Measurements from ENCODE around the gene AKIRIN2. TPM values are rescaled to one million over a fixed set of nuclear protein-coding genes. Genes with fewer than 3 reads are reported as not detected.

AKIRIN2 gene
- total and polyA plus RNA-seq, 2 of the 13 experiments (the other 11 are each of a cell fraction or from before 2014, with no cell fraction given) = 15.6 to 23.4 TPM

DNA sequence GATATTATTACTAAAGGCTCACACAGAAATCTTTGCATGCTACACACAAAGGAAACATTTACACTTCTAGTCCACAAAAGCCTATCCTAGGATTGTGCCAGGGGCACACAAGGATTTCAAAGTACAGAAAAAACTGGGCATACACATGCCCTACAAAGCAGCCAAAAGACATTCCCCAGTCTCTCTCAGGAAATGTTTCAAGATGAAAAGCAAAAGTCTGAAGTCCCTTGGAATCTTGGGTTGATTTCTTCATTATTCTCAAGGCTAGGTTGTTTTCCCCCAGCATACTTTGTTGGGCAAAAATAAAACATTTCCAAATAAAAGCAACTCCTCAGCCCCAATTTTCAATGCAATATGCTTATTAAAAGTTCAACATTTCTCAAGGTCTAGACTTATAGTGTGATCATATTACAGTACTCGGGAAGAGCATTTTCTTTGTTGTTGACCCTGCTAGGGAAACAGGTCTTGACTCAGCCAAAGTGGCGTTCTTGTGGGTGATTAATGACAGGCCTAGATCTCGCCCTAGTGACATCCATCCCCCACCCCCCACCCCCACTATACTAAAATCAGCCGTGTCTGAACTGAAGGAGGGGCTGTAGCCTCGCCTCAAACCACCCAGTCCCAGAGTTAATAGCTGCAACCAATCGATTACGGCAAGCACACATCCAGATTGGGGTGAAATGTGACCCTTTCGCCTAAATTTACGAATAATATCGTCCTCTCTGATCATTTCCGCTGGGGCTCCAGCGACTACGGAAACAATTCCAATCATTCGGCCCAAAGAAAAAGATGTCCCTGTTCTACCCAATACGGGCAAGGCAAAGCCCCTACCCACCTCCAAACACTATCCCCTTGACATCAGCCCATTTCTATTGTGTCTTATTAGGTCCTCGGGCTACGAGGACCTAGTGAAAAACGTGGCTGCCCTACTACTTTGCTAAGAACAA is 1.4 kb downstream of the AKIRIN2 start (continued):
- TF ChIP-seq, protein P1, sequence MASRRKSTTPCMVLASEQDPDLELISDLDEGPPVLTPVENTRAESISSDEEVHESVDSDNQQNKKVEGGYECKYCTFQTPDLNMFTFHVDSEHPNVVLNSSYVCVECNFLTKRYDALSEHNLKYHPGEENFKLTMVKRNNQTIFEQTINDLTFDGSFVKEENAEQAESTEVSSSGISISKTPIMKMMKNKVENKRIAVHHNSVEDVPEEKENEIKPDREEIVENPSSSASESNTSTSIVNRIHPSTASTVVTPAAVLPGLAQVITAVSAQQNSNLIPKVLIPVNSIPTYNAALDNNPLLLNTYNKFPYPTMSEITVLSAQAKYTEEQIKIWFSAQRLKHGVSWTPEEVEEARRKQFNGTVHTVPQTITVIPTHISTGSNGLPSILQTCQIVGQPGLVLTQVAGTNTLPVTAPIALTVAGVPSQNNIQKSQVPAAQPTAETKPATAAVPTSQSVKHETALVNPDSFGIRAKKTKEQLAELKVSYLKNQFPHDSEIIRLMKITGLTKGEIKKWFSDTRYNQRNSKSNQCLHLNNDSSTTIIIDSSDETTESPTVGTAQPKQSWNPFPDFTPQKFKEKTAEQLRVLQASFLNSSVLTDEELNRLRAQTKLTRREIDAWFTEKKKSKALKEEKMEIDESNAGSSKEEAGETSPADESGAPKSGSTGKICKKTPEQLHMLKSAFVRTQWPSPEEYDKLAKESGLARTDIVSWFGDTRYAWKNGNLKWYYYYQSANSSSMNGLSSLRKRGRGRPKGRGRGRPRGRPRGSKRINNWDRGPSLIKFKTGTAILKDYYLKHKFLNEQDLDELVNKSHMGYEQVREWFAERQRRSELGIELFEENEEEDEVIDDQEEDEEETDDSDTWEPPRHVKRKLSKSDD (CRISPR knock-in tag; IDR thresholded peaks at IDR 0.05; ENCODE audit: low read depth) = no peak
- TF ChIP-seq MYC (CRISPR knock-in tag; IDR thresholded peaks at IDR 0.05; ENCODE audit: borderline replicate concordance) (no peak), MBNL3 (CRISPR knock-in tag; conservative IDR thresholded peaks at IDR 0.05) (no peak), ARID4A (CRISPR knock-in tag; IDR thresholded peaks at IDR 0.05; ENCODE audit: borderline replicate concordance) (no peak; the same call in 1 of the 2 replicates), GLMP (CRISPR knock-in tag; IDR thresholded peaks at IDR 0.05; ENCODE audit: borderline replicate concordance) (no peak), TCF7 (IDR thresholded peaks at IDR 0.05; ENCODE audit: low read depth) (0 out of 2 replicates have a peak, but pooled peaks have one; percentile 15), ZNF552 (CRISPR knock-in tag; IDR thresholded peaks at IDR 0.05; ENCODE audit: borderline replicate concordance) (no peak), XBP1 (CRISPR knock-in tag; IDR thresholded peaks at IDR 0.05) (no peak), BRCA1 (CRISPR knock-in tag; IDR thresholded peaks at IDR 0.05) (no peak), BATF2 (CRISPR knock-in tag; IDR thresholded peaks at IDR 0.05) (no peak), RARA (CRISPR knock-in tag; IDR thresholded peaks at IDR 0.05) (peak; percentile 17; the same call in 1 of the 2 replicates), IRF2 (CRISPR knock-in tag; IDR thresholded peaks at IDR 0.05) (no peak), SMC3 (IDR thresholded peaks at IDR 0.05; ENCODE audit: low read length) (peak; percentile 38; the same call in 1 of the 2 replicates), POLR2G (IDR thresholded peaks at IDR 0.05; ENCODE audit: low read depth, low read length) (peak; percentile 51; the same call in 1 of the 2 replicates), SAP130 (CRISPR knock-in tag; IDR thresholded peaks at IDR 0.05; ENCODE audit: low read depth) (peak; percentile 74)
- TF ChIP-seq, protein P2, sequence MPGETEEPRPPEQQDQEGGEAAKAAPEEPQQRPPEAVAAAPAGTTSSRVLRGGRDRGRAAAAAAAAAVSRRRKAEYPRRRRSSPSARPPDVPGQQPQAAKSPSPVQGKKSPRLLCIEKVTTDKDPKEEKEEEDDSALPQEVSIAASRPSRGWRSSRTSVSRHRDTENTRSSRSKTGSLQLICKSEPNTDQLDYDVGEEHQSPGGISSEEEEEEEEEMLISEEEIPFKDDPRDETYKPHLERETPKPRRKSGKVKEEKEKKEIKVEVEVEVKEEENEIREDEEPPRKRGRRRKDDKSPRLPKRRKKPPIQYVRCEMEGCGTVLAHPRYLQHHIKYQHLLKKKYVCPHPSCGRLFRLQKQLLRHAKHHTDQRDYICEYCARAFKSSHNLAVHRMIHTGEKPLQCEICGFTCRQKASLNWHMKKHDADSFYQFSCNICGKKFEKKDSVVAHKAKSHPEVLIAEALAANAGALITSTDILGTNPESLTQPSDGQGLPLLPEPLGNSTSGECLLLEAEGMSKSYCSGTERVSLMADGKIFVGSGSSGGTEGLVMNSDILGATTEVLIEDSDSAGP (CRISPR knock-in tag; IDR thresholded peaks at IDR 0.05; ENCODE audit: borderline replicate concordance) = no peak
